ENCODE measurements around the gene MED7.

DNA sequence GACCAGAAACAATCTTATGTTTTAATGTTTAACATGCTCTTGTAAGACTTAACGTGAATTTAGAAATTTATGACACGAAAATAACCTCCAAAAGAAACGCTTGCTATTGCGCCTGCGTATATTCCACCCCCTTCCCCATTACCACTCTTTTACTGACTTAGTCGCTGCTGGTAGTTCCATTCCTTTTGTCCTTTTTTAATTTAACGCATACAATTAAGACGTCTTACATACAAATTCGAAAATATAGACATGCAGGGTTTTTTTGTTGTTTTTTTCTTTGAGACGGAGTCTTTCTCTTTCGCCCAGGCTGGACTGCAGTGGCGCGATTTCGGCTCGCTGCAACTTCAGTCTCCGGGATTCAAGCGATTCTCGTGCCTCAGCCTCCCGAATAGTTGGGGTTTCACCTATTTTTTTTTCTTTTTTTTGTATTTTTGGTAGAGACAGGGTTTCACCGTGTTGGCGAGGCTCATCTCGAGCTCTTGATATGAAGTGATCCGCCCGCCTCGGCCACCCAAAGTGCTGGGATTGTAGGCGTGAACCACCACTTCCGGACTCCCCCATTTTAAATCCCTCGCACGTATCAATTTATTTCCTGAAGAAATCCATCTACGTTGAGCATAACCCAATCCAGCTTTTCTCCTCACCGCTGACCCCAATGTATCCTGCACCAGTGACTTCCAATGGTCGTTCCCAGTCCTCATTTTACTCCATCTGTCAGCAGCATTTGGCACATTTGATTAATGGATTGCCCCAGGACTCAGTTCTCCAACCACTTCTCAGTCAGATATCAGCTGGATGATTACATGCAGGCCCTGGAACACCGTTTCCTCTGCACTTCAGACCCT is 684 bp upstream of the MED7 start:
- TF ChIP-seq, protein P1, sequence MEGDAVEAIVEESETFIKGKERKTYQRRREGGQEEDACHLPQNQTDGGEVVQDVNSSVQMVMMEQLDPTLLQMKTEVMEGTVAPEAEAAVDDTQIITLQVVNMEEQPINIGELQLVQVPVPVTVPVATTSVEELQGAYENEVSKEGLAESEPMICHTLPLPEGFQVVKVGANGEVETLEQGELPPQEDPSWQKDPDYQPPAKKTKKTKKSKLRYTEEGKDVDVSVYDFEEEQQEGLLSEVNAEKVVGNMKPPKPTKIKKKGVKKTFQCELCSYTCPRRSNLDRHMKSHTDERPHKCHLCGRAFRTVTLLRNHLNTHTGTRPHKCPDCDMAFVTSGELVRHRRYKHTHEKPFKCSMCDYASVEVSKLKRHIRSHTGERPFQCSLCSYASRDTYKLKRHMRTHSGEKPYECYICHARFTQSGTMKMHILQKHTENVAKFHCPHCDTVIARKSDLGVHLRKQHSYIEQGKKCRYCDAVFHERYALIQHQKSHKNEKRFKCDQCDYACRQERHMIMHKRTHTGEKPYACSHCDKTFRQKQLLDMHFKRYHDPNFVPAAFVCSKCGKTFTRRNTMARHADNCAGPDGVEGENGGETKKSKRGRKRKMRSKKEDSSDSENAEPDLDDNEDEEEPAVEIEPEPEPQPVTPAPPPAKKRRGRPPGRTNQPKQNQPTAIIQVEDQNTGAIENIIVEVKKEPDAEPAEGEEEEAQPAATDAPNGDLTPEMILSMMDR (IDR thresholded peaks at IDR 0.05), result no peak
- no peak for TF ChIP-seq POLR2A (IDR thresholded peaks at IDR 0.05)

Measured in heart left ventricle (tissue), 13 donors.